ENCODE data around the gene PEX14. TPM values are rescaled to one million over a fixed set of nuclear protein-coding genes. Genes with fewer than 3 reads are reported as not detected.

PEX14 gene
- total and polyA plus RNA-seq, 9 of the 15 experiments (the other 6 are each of a cell fraction or from before 2014, with no cell fraction given): 2.6 to 45.7 (median 22.7) TPM

DNA sequence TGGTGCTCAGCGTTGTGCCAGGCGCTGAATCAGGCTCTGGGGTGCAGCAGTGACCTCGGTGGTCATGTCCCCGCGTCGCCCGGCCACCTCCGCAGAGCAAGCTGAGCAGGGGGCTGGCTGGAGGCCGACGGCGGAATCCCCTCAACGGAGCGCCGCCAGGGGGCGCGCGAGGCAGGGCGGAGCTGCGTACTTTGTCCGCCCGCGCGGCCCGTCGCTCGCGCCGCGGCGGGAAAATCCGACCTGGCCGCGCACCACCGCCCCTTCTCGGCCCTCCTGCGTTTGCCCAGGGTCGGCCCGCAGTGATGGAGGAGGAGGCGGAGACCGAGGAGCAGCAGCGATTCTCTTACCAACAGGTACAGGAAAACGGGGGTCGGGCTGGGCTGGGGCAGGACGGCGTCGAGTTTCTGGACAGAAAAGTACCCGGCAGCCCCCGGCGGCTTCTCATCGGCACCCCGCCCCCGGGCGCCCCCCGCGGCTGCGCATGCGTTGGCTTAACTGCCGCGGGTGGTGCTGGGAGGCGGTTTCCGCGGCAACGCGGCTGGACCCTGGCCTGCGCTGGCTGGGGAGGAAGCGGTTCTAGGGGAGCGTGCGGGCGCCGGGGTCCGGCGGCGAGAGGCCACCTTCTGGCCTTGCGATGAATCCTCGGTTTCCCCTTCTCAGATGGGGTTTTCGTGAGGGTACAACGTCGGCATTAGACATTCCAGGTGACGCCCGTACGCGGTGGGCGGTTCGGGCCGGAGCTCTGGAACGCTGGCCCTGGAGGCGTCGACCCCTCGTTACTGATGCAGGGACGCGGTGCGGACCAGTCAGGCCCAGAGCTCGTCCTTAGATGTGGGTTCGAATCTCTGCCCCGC lies 44.3 kb upstream of the PEX14 start, which contains the start of gene CENPS (continued):
- TF ChIP-seq DACH1 (IDR thresholded peaks at IDR 0.05; ENCODE audit: partially characterized antibody) (no peak), HNRNPUL1 (IDR thresholded peaks at IDR 0.05; ENCODE audit: low read length) (no peak), PHB2 (IDR thresholded peaks at IDR 0.05; ENCODE audit: low read depth) (no peak), ZSCAN29 (IDR thresholded peaks at IDR 0.05) (peak; percentile 66; the same call in 1 of the 2 replicates), SNRNP70 (optimal IDR thresholded peaks at IDR 0.05; ENCODE audit: low read depth, low read length) (no peak), KLF13 (tag; IDR thresholded peaks at IDR 0.05; ENCODE audit: borderline replicate concordance, low read depth) (peak; percentile 98), MYC (IDR thresholded peaks at IDR 0.05; ENCODE audit: low read depth, low read length) (peak; percentile 90), MYC (CRISPR knock-in tag; IDR thresholded peaks at IDR 0.05; ENCODE audit: borderline replicate concordance, low read depth) (no peak), KLF10 (CRISPR knock-in tag; IDR thresholded peaks at IDR 0.05) (no peak), FOXK2 (conservative IDR thresholded peaks at IDR 0.05 in 1 of 2, IDR thresholded peaks at IDR 0.05 in 1 of 2; ENCODE audit: low read depth in 2 of 2) (peak in 1 of 2 experiments; percentile 74; a peak in 2 of 4 replicates), KLF1 (tag; IDR thresholded peaks at IDR 0.05) (peak; percentile 61; the same call in 1 of the 2 replicates), SMAD2 (IDR thresholded peaks at IDR 0.05; ENCODE audit: low read depth, low read length) (no peak), MTA2 (IDR thresholded peaks at IDR 0.05; ENCODE audit: low read depth) (no peak), SMARCE1 (IDR thresholded peaks at IDR 0.05) (no peak), ZNF589 (CRISPR knock-in tag; IDR thresholded peaks at IDR 0.05; ENCODE audit: low read depth) (peak; percentile 78; the same call in 1 of the 2 replicates), NFE2 (IDR thresholded peaks at IDR 0.05; ENCODE audit: low read depth) (no peak), TCF7 (IDR thresholded peaks at IDR 0.05; ENCODE audit: borderline replicate concordance) (peak; percentile 74; the same call in 1 of the 2 replicates)
- TF ChIP-seq, protein P1, sequence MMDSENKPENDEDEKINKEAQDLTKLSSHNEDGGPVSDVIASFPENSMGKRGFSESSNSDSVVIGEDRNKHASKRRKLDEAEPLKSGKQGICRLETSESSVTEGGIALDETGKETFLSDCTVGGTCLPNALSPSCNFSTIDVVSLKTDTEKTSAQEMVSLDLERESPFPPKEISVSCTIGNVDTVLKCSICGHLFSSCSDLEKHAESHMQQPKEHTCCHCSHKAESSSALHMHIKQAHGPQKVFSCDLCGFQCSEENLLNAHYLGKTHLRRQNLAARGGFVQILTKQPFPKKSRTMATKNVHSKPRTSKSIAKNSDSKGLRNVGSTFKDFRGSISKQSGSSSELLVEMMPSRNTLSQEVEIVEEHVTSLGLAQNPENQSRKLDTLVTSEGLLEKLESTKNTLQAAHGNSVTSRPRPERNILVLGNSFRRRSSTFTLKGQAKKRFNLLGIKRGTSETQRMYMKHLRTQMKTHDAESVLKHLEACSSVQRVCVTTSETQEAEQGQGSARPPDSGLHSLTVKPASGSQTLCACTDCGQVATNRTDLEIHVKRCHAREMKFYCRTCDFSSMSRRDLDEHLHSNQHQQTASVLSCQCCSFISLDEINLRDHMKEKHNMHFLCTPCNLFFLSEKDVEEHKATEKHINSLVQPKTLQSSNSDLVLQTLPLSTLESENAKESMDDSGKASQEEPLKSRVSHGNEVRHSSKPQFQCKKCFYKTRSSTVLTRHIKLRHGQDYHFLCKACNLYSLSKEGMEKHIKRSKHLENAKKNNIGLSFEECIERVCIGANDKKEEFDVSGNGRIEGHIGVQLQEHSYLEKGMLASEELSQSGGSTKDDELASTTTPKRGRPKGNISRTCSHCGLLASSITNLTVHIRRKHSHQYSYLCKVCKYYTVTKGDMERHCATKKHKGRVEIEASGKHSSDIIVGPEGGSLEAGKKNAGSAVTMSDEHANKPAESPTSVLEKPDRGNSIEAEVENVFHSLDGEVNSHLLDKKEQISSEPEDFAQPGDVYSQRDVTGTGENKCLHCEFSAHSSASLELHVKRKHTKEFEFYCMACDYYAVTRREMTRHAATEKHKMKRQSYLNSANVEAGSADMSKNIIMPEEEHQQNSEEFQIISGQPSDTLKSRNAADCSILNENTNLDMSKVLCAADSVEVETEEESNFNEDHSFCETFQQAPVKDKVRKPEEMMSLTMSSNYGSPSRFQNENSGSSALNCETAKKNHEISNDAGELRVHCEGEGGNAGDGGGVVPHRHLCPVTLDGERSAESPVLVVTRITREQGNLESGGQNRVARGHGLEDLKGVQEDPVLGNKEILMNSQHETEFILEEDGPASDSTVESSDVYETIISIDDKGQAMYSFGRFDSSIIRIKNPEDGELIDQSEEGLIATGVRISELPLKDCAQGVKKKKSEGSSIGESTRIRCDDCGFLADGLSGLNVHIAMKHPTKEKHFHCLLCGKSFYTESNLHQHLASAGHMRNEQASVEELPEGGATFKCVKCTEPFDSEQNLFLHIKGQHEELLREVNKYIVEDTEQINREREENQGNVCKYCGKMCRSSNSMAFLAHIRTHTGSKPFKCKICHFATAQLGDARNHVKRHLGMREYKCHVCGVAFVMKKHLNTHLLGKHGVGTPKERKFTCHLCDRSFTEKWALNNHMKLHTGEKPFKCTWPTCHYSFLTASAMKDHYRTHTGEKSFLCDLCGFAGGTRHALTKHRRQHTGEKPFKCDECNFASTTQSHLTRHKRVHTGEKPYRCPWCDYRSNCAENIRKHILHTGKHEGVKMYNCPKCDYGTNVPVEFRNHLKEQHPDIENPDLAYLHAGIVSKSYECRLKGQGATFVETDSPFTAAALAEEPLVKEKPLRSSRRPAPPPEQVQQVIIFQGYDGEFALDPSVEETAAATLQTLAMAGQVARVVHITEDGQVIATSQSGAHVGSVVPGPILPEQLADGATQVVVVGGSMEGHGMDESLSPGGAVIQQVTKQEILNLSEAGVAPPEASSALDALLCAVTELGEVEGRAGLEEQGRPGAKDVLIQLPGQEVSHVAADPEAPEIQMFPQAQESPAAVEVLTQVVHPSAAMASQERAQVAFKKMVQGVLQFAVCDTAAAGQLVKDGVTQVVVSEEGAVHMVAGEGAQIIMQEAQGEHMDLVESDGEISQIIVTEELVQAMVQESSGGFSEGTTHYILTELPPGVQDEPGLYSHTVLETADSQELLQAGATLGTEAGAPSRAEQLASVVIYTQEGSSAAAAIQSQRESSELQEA (IDR thresholded peaks at IDR 0.05; ENCODE audit: low read depth): peak; percentile 97
- TF ChIP-seq, protein P2, sequence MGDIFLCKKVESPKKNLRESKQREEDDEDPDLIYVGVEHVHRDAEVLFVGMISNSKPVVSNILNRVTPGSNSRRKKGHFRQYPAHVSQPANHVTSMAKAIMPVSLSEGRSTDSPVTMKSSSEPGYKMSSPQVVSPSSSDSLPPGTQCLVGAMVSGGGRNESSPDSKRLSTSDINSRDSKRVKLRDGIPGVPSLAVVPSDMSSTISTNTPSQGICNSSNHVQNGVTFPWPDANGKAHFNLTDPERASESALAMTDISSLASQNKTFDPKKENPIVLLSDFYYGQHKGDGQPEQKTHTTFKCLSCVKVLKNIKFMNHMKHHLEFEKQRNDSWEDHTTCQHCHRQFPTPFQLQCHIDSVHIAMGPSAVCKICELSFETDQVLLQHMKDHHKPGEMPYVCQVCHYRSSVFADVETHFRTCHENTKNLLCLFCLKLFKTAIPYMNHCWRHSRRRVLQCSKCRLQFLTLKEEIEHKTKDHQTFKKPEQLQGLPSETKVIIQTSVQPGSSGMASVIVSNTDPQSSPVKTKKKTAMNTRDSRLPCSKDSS (IDR thresholded peaks at IDR 0.05; ENCODE audit: low read depth, partially characterized antibody): no peak
